GM18909 (cell line): ENCODE data around the gene MYPN.
"Not testable (repeated sequence)": the region's sequence is repeated elsewhere in the genome, so short reads cannot be mapped to it uniquely, and the experiment has no call there.

ENCODE experiments used
- ATAC-seq: cut with Tn5 transposase; IDR thresholded peaks from one replicate; pipeline ENCODE4 v1.9.1; 2021; ENCODE audit warnings: mild to moderate bottlenecking; ENCODE audit not compliant: unreplicated experiment, poor library complexity

The MYPN gene

DNA sequence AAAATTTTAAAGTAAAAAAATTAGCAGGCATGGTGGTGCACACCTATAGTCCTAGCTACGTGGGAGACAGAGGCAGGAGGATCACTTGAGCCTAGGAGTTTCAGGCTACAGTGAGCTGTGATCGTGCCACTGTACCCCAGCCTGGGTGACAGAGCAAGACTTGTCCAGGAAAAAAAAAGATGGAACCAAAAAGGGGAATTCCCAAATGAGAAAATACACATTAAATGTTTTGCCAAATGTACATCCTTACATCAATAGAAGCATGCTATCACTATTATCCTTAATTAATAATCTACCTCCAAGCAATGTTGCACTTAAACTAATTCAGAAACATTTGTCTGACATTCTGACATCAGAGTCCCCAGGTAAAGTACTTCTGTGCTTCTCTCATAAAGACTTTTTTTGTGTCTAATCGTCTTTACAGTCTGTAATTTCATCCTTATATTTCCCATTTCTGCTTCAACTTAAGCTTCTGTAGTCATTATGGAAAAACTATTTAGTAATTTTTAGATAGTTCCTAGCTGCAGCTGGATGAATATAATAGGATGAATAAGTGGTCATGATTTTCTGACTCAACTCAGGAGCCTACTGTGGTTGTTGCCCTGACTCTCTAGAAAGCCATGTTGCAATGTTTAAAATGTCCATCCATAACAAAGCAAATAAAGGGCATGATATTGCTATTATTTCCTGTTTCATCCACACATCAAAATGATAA lies 57.7 kb downstream of the MYPN start:
- no peak for ATAC-seq

DNA sequence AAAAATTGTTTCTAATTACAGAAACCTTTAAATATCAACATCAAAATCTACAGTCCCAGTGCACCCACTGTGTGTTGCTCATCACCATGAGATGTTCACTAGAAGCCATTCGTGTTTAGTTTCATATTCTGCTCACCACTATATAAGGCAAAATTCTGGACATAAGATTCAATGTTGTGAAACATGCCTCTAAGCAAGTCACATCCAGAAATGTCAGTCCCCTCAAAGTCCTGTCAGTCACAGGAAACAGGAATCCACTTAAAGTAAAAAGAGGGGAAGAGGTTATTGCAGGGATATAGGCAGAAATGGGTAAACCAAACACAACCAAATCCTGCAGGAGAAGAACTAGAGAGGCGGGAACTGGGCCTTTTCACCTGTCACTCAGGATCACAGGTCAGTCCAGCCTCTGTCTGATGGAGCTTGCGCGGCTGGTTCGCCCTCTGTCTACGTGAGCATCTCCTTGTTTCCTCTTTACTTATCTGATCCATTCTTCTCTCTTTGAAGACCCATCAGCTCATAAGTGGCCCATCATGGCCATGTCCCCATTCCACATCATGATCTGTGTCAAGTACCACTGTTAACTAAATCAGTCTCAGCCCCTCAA lies 58.4 kb downstream of the MYPN start:
- ATAC-seq = no peak

DNA sequence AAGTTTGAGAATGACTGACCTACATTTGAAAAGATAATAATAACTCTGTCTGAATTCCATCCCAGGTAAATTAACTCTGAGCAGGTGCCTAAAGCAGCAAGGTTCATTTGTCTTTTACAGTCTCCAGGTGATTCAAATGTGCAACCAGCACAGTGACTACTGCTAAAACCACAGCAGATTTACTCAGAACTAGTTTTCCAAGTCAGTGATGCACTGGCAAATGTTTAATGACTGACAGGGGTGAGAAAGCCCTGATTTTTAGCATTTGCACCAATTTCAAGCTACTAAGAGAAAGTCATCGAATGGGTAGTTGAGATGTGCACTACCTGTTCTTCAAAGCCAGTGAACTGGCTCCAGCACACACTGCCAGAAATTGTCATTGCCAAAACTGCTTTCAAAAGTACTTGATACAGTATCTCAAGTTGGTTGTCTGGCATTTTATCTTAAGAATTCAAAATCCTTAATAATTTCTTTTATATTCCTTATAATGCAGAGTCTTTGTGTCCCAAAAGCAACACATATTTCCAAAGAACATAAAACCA lies 62.3 kb downstream of the MYPN start:
- ATAC-seq = peak; percentile 57

DNA sequence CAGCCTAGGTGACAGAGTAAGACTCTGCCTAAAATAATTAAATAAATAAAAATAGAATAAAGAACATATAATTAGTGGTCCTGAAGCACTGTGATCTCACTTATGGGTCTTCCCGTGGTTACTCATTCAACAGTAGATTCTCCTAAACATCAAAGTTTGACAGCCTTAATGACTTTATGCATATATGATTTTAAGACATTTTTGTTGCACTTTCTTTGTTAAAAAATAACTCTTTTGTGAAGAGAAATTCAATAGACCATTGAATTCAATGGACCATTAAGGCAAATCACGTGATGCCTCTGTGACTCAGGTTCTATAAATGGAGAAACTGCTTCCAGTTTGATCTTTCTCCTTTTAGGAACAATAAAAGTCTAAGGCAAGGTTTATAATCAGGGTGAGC lies 63.0 kb downstream of the MYPN start:
- no peak for ATAC-seq

DNA sequence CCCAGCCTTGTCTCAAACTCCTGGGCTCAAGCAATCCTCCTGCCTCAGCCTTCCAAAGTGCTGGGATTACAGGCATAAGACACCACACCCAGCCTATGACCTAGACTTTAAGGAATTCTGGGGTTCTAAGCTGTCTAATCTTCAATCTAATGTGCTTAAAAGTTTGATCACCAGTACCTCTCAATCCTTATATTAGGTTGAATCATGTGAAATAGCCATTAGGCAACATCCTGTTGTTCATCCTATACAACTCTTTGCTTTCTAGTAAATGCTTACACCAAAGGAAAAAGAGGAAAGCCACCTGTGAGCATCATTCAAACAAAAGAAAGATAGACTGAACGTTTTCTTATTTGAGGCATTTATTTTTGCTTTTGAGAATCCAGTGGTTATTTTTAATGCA lies 66.7 kb downstream of the MYPN start:
- no peak for ATAC-seq

DNA sequence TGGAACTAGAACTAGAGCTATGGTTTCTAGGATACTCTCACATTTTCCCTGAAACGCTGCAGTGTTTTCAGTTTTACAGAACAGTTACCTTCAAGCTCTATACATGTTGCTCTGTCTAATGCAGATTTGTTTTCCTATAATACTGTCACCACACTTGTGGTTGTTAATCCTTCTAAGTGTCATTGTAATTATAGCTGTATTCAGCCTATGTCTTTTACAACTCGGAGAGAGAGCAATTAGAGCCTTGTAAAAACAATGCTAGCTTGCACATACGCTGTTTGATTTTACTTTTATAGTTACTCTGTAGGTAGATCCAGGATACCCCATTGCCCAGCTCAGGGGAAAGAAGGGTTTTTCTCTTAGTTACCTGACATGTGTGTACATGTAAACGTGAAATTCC lies 67.5 kb downstream of the MYPN start:
- no peak for ATAC-seq

DNA sequence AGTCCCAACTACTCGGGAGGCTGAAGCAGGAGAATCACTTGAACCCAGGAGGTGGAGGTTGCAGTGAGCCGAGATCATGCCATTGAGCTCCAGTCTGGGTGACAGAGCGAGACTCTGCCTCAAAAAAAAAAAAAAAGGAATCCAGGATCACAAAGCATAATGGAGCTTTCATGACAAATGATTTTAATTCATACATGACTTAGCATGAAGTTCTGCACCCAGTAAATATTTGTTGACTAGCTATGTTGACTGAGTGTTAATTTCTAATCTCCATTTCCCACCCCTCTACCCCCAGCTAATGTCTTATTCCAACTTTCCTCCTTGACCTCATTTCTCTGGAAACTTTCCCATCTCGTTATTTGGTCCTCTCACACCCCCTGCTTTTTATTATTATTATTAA lies 69.3 kb downstream of the MYPN start:
- ATAC-seq = no peak

DNA sequence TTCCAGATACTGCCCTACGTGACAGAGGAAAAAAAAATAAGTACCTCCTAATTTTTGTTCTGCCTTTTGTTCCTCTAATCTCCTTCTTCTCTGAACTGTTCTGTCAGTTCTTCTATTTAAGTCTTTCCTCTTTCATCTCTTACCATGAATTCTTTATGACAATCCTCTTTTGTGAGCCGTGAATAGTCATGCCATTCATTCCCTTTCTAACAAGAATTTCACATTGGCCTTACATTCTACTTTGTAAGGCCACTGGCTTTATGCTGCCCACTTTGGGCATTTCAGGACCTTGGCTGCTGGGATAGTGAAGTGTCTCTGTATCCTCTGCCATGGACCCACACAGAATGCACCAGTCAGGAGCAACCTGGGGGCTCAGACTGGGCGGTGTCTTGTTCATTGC lies 69.7 kb downstream of the MYPN start:
- no peak for ATAC-seq

DNA sequence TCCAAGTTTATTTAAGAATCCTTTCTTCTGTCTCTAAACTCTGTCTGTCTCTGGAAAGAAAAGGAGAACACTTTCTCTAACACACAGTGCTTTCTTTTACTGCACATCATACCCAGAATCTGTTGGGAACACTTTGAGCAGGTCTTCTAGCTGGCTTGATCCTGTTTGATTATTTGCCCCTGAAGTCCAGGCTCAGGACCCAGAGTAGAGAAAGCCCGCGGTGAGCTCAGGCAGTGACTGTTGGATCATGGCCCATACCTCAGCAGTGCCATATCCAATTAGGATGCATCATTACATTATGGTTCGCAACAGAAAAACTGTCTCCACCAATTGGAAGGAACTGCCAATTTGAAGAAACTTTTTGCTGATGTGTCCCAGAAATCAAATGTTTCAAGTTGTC lies 71.2 kb downstream of the MYPN start:
- no peak for ATAC-seq

DNA sequence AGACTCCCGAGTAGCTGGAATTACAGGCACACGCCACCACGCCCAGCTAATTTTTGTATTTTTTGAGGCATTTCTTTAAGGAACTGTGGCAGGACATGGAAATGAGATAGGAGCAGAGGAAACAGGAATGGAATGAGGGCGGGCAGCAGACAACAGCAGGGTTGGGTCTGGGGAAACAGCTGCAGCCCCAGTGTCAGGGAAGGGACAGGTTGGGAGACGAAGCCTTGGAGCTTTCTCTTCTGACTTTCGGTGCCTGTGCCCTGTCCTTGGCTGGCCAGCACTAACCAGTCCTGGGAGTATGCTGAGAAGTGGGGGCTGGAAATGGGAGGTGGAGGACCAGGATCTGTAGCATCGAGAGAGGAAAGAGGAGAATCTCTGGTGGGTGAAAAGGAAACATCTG lies 75.3 kb downstream of the MYPN start:
- ATAC-seq = no peak

DNA sequence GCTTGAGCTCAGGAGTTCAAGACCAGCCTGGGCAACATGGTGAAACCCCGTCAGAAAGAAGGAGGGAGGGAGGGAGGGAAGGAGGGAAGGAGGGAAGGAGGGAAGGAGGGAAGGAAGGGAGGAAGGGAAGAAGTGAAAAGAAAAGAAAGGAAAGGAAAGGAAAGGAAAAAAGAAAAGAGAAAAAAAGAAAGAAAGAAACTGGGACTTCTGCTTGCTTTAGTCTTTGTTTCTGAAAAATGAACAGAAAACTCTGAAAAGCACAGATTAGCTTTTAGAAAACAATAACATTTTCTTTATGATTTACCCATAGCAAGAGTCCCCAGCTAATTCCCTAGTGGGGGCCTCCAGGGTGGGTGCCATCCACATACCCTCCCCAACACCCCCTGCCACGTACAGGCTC lies 75.8 kb downstream of the MYPN start:
- ATAC-seq = no peak

DNA sequence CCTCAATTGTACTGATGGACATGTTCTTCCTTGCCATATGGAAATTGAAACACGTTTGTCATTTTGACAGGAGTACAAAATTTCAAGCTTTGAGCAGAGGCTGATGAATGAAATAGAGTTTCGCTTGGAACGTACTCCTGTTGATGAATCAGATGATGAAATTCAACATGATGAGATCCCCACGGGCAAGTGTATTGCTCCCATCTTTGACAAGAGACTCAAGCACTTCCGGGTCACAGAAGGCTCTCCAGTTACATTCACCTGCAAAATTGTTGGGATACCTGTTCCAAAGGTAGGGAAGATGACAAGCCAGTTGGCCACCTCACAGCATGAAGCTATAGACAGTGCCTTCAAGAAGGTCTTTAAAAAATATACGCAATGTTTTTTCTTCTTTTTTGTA lies 79.5 kb downstream of the MYPN start:
- no peak for ATAC-seq

DNA sequence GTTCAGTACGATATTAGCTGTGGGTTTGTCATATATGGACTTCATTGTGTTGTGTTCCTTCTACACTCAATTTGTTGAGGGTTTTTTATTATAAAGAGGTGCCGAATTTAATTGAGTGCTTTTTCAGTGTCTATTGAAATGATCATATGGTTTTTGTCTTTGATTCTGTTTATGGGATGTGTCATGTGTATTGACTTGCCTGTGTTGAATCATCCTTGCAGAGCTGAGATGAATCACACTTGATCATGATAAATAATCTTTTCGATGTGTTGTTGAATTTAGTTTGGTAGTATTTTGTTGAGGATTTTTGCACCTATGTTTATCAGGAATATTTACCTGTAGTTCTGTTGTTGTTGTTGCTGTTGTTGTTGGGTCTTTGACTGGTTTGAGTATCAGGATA lies 82.8 kb downstream of the MYPN start:
- no peak for ATAC-seq

DNA sequence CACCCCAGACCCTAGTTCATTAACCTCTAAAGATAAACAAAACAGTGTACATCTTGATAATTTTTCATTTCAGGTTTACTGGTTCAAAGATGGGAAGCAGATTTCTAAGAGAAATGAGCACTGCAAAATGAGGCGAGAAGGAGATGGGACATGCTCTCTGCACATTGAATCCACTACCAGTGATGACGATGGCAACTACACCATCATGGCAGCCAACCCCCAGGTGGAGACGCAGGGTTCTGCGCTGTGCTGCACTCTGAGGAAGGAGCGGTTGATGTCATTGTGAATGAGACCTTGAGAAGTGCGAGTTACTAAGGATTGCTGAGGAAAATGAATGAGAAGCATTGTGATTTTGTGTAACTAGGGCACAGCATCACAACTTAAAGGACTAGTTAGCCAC lies 85.0 kb downstream of the MYPN start:
- no peak for ATAC-seq

DNA sequence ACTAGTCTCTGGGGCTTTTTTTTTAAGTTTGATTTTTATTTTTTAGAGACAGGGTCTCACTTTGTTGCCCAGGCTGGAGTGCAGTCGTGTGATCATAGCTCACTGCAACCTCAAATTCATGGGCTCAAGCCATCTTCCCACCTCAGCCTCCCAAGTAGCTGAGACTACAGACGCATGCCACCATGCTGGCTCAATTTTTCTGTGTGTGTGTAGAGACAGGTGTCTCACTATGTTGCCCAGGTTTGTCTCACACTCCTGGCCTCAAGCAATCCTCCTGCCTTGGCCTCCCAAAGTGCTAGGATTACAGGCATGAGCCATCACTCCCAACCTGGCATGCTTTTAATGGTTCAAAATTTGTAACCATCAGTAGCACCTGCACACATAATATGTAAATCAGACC lies 86.5 kb downstream of the MYPN start:
- ATAC-seq = not testable (repeated sequence)

DNA sequence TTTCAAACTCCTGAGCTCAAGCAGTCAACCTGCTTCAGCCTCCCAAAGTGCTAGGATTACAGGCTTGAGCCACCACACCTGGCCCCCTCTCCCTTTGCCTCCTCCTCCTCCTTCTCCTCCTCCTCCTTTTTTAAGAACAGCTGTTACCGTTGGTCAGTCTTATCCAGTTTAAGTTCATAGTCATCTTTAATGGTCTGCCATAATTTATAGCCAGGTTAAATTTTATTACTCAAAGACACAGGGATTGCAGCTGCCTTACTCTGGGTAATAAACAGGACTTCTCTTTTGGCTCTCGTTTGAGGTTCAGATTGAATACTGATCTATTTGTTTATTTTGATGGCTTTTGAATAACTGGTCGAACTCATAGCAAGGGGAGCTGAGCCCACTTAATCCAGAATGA lies 87.4 kb downstream of the MYPN start:
- no peak for ATAC-seq

DNA sequence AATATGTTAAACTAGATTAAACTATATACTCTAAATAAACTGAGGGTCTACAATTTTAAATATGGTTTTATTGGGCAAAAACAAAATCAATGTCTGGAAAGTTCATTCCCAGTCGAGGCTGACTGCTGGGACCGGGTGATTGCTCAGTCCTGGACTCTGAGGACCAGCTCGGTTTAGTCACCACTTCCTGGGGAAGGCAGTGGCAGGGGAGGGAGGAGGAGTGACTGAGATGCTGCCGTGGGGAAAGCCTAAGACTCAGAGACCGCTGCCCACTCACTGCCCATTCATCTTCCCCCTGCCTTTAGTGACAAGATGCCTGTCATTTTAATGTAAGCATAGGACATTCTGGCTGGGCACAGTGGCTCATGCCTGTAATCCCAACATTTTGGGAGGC lies 93.7 kb downstream of the MYPN start:
- ATAC-seq = no peak

DNA sequence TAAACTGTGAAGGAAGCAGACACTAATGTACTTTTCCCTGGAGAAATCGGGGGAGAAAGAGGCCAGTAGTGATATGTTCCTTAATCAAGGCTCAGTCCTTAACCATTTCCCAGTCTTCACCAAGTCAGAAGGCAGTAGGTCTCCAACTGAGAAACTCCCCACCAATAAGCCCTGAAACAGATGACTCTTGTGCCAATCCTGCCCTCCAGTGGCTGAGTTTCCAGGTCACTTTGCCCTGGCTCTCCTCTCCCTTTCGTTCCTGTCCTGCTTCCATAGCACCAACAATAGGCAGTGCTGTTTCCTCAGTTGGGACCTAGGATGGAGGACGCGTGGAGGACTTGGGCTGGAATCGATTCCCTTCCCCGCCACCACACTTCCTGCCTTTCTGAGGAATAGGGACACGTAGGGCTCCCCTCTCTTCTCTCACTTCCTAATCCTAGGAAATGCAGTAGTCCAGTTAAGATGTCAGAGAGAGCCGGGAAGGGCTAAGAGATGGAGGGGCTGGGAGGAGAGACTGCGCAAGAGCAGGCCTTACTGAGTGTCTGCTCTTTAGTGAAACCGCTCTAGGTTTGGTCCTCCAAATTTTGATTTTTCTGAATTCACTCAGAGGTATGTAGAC lies 99.2 kb downstream of the MYPN start:
- ATAC-seq = peak; percentile 72

DNA sequence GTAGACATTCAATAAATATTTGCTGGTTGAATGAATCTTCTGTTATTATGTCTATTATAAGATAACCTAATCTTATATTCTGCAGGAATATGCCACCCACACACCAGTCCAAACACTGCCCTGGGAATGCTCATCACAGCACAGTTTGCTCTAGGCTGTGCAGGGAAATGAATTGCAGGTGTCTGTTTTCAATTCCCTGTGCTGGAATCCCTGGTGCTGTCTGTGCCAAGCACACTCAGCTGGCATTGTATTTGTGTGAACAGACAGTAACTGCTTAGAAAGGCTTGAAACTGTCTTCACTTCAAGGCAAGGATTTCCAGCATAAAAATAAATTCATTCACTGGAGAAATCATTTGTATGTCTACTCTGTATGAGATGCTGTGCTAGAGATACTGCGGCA lies 102.4 kb downstream of the MYPN start:
- ATAC-seq = no peak

DNA sequence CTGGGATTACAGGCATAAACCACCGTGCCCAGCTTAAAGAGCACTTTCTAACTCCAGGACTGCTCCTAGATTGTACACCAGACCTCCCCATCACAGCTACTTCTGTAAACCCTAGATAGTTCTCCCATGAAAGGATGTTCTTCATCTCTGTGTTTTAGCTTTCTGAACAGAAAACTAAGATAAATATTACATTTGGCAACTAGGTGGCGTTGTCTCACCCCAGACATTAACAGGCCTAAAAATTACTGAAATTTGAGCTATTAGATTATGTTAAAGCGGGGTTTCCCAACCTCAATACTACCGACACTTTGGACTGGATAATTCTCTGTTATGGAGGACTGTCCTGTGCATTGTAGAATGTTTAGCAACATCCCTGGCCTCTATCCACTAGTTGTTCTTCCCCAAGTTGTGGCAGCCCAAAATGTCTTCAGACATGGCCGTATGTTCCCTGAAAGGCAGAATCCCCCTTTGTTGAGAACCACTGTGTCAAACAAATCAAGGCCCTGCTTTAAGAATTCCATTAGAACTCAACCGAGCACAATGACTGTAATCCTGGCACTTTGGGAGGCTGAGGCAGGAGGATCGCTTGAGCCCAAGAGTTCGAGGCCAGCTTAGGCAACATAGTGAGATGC lies 103.5 kb downstream of the MYPN start:
- ATAC-seq = no peak

DNA sequence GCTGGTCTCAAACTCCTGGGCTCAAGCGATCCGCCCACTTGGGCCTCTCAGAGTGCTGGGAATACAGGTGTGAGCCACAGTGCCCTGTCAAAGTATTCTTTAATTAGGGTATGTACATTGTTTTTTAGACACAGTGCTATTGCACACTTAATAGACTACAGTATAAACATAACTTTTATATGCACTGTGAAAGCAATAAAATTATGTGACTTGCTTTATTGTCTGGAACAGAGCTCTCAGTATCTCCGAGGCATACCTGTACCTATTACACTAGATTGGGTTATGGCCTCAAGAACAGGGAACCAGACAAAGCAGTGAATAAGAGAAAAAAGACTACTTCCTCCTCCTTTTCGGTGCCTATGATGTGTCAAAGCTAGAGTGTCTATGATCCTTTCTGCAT lies 109.5 kb downstream of the MYPN start:
- ATAC-seq = no peak
